Chondrocyte (in vitro differentiated cells): ENCODE results near the gene WDFY1. TPM values are rescaled to one million over a fixed set of nuclear protein-coding genes. Genes with fewer than 3 reads are reported as not detected.
"Not testable (repeated sequence)": the region's sequence is repeated elsewhere in the genome, so short reads cannot be mapped to it uniquely, and the experiment has no call there.

Experiments used
- DNase-seq: peaks from one replicate; pipeline ENCODE4 v3.0.0; 2021; ENCODE audit warnings: mixed read lengths, low spot score
- H3K27ac Mint-ChIP-seq: one replicate; pipeline ENCODE4 v1.8.0; 2021; ENCODE audit warnings: mild to moderate bottlenecking, moderate library complexity, mixed read lengths; ENCODE audit not compliant: unreplicated experiment
- H3K27me3 Mint-ChIP-seq: 2 replicates; pipeline ENCODE4 v1.8.0; 2021; ENCODE audit warnings: low read depth, mixed read lengths
- H3K36me3 Mint-ChIP-seq: 2 replicates; pipeline ENCODE4 v1.8.0; 2021; ENCODE audit warnings: low read depth, mixed read lengths
- H3K4me1 Mint-ChIP-seq: 2 replicates; pipeline ENCODE4 v1.8.0; 2021; ENCODE audit warnings: low read depth, mild to moderate bottlenecking, mixed read lengths
- H3K4me3 Mint-ChIP-seq: one replicate; pipeline ENCODE4 v1.8.0; 2021; ENCODE audit warnings: mild to moderate bottlenecking, moderate library complexity, mixed read lengths; ENCODE audit not compliant: unreplicated experiment
- H3K9me3 Mint-ChIP-seq: 2 replicates; pipeline ENCODE4 v1.8.0; 2021; ENCODE audit warnings: low read depth, mixed read lengths
- total RNA-seq: library from RNA; stranded (reverse); gene quantifications from 3 replicates; pipeline ENCODE4 v1.2.1, GENCODE V29; 2021
- TF ChIP-seq, protein P1 (sequence below): fragments of 200-600 bp; sonication (generic); IDR thresholded peaks from 2 replicates; pipeline ENCODE4 v1.5.0; 2021; ENCODE audit warnings: antibody characterized with exemption, mild to moderate bottlenecking, moderate library complexity

WDFY1 gene
- total RNA-seq, 1 donor from 2014 or later = 61.3 TPM

DNA sequence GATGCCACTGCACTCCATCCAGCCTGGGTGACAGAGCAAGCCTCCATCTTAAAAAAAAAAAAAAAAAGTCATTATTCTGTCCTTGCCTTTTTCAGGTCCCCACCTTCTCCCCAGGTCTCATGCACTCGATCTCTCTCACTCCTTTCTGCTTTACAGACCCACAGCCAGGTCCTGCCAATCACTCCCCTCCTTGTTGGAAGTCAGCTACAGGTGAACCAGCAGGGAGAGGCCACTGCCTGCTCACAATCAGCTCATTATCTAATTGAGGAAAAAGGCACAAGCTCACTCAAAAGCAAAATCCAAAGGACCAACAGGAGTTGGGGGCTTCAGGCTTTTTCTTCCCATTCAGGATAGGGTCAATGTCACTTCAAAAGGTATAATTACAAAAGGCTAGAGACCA is 2.0 kb downstream of the WDFY1 start:
- DNase-seq = no peak
- Mint-ChIP-seq H3K4me3 (peak overlapping the region; percentile 95), H3K27me3 (no peaks in the 10 kb centered on the region), H3K4me1 (peaks cover 40% of the 10 kb centered on the region), H3K27ac (peak overlapping the region; percentile 98), H3K36me3 (peaks cover 2% of the 10 kb centered on the region), H3K9me3 (peaks cover 3% of the 10 kb centered on the region)
- TF ChIP-seq, protein P1, sequence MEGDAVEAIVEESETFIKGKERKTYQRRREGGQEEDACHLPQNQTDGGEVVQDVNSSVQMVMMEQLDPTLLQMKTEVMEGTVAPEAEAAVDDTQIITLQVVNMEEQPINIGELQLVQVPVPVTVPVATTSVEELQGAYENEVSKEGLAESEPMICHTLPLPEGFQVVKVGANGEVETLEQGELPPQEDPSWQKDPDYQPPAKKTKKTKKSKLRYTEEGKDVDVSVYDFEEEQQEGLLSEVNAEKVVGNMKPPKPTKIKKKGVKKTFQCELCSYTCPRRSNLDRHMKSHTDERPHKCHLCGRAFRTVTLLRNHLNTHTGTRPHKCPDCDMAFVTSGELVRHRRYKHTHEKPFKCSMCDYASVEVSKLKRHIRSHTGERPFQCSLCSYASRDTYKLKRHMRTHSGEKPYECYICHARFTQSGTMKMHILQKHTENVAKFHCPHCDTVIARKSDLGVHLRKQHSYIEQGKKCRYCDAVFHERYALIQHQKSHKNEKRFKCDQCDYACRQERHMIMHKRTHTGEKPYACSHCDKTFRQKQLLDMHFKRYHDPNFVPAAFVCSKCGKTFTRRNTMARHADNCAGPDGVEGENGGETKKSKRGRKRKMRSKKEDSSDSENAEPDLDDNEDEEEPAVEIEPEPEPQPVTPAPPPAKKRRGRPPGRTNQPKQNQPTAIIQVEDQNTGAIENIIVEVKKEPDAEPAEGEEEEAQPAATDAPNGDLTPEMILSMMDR = no peak

DNA sequence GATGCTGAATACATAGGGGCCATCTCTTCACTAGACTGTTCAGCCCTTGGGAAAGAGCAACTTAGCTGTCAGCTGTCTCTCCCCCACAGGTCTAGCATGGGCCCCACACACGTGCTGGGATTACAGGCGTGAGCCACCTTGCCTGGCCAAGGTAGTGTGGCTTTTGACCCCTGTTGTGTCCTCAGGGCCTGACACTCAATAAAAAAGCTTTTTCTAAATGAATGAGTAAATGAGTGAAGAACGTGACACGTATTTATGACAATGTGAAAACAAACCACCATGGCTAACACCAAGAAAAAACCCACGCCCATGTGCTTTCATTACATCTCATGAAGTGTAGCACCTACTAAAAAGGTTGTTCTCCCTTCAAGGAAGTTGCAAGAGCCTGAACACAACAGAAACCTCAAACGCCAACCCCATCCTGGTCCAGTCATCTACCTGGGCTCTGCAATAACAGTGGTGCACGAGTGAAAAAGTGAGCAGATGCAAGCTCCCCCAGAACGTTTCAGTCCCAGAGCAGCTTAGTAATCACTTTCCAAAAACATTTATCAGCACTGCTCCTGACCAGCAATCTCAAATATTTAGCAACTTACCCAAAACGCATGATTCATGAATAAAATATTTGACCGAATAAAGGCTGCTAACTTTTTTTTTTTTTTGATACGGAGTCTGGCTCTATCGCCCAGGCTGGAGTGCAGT is 3.4 kb downstream of the WDFY1 start:
- H3K9me3 Mint-ChIP-seq = peaks cover 3% of the 10 kb centered on the region
- peaks cover 54% of the 10 kb centered on the region for H3K4me1 Mint-ChIP-seq
- H3K36me3 Mint-ChIP-seq = peaks cover 2% of the 10 kb centered on the region
- peak overlapping the region; percentile 92 for H3K27ac Mint-ChIP-seq
- no peak for DNase-seq
- H3K27me3 Mint-ChIP-seq = no peaks in the 10 kb centered on the region
- TF ChIP-seq, protein P1 = no peak
- peak overlapping the region; percentile 43 for H3K4me3 Mint-ChIP-seq

DNA sequence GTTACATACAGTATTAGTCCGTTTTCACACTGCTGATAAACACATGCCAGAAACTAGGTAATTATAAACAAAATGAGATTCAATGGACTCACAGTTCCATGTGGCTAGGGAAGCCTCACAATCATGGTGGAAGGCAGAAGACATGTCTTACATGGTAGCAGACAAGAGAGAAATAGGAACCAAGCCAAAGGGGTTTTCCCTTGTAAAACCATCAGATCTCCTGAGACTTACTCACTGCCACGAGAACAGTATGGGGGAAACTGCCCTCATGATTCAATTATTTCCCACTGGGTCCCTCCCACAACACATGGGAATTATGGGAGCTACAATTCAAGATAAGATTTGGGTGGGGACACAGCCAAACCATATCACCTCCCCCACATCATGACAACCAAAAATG is 5.7 kb downstream of the WDFY1 start:
- H3K4me1 Mint-ChIP-seq = peaks cover 71% of the 10 kb centered on the region

GRCh38 chr2:223937535-223937934 is 7.6 kb downstream of the WDFY1 start:
- TF ChIP-seq, protein P1 = no peak
- Mint-ChIP-seq H3K27ac (no peak overlapping the region), H3K36me3 (peaks cover 2% of the 10 kb centered on the region), H3K4me3 (no peak overlapping the region), H3K27me3 (no peaks in the 10 kb centered on the region), H3K9me3 (peaks cover 3% of the 10 kb centered on the region), H3K4me1 (peaks cover 77% of the 10 kb centered on the region)
- DNase-seq = no peak

More for the DNA sequence above, 5.7 kb downstream of the WDFY1 start:
- H3K27ac Mint-ChIP-seq = peak overlapping the region; percentile 54
- not testable (repeated sequence) for H3K4me3 Mint-ChIP-seq, DNase-seq, H3K9me3 Mint-ChIP-seq, H3K36me3 Mint-ChIP-seq, H3K27me3 Mint-ChIP-seq

DNA sequence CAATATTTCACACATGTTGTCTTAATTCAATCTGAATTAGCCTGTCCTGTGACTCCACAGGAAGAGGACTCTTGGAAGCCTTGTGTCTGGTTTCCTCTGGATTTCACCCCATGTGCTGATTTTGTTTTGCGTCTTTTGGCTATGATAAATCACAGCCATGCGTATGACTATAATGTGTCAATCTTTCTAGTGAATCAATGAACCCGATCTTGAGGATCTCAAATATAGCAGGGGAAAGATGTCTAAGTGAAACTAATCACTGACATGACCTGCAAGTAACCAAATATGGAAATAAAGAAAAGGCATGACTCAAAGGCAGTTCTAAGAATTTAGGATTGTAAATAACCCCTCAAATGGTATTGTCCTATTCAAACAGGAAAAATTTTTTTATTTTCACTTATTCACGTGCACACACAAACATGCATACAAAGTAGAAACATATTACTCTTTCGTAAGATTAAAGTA is 8.2 kb downstream of the WDFY1 start:
- Mint-ChIP-seq H3K36me3 (peaks cover 2% of the 10 kb centered on the region), H3K4me1 (peaks cover 77% of the 10 kb centered on the region)

More for the DNA sequence above, 8.2 kb downstream of the WDFY1 start:
- peaks cover 3% of the 10 kb centered on the region for H3K9me3 Mint-ChIP-seq
- H3K27me3 Mint-ChIP-seq = no peaks in the 10 kb centered on the region
- TF ChIP-seq, protein P1 = no peak
- H3K4me3 Mint-ChIP-seq = no peak overlapping the region
- DNase-seq = no peak
- no peak overlapping the region for H3K27ac Mint-ChIP-seq
